ENCODE measurements around the gene LRCH1. TPM values are rescaled to one million over a fixed set of nuclear protein-coding genes. Genes with fewer than 3 reads are reported as not detected.

The LRCH1 gene
- total and polyA plus RNA-seq, 10 of the 15 experiments (the other 5 are each of a cell fraction or from before 2014, with no cell fraction given), result 5.3 to 48.9 (median 14.4) TPM

GRCh38 chr13:46543287-46543686, 9.7 kb upstream of the LRCH1 start (continued):
- TF ChIP-seq, protein P1, sequence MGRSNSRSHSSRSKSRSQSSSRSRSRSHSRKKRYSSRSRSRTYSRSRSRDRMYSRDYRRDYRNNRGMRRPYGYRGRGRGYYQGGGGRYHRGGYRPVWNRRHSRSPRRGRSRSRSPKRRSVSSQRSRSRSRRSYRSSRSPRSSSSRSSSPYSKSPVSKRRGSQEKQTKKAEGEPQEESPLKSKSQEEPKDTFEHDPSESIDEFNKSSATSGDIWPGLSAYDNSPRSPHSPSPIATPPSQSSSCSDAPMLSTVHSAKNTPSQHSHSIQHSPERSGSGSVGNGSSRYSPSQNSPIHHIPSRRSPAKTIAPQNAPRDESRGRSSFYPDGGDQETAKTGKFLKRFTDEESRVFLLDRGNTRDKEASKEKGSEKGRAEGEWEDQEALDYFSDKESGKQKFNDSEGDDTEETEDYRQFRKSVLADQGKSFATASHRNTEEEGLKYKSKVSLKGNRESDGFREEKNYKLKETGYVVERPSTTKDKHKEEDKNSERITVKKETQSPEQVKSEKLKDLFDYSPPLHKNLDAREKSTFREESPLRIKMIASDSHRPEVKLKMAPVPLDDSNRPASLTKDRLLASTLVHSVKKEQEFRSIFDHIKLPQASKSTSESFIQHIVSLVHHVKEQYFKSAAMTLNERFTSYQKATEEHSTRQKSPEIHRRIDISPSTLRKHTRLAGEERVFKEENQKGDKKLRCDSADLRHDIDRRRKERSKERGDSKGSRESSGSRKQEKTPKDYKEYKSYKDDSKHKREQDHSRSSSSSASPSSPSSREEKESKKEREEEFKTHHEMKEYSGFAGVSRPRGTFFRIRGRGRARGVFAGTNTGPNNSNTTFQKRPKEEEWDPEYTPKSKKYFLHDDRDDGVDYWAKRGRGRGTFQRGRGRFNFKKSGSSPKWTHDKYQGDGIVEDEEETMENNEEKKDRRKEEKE (IDR thresholded peaks at IDR 0.05), result no peak

DNA sequence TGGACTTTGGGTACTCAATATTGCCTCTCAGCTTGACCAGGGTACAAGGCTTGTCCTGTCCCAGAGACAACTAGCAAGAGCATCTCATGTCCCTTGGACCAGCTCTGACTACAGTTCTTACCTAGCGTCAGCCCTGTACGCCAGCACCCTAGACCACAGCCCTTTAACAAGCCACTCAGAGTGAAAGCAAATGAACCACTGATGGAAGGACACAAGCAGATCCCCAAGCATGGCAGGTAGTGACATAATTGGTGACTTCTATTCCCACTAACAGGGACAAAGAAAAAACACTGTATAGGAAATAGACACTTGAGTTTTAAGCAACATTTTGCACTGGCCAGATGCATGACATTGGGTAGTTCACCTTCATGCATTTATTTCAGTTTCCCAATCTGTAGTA, 8.8 kb upstream of the LRCH1 start:
- BruUV-seq (replicated peaks), result no TSS peak
- Histone ChIP-seq H3K27me3 (replicated peaks in 1 of 2; ENCODE audit: control insufficient read depth in 2 of 2, insufficient read depth in 2 of 2, low read length in 1 of 2) (no peaks in the 10 kb centered on the region), H3K4me3 (no peak overlapping the region), H3K9ac (ENCODE audit: control insufficient read depth, insufficient read depth, low read length) (no peak overlapping the region), H3K79me2 (ENCODE audit: control insufficient read depth, insufficient read depth, low read length) (no peaks in the 10 kb centered on the region), H3K4me2 (ENCODE audit: control insufficient read depth, insufficient read depth) (no peak overlapping the region), H3K36me3 (ENCODE audit: control insufficient read depth in 2 of 2, insufficient read depth in 2 of 2, low read length in 1 of 2) (no peaks in the 10 kb centered on the region), H2AFZ (ENCODE audit: control insufficient read depth, low read depth, low read length) (peak overlapping the region; percentile 26), H3K4me1 (ENCODE audit: control insufficient read depth, insufficient read depth, low read length) (peaks cover 15% of the 10 kb centered on the region), H3K9me3 (replicated peaks; ENCODE audit: control insufficient read depth, insufficient read depth, low read length) (no peaks in the 10 kb centered on the region), H3K27ac (ENCODE audit: control insufficient read depth, insufficient read depth) (no peak overlapping the region), H4K20me1 (ENCODE audit: control insufficient read depth, insufficient read depth) (no peaks in the 10 kb centered on the region)
- intact Hi-C loops (cut with micrococcal nuclease; ENCODE audit: unreplicated experiment) (loop anchor here (2.0 kb wide), 1 partner anchor 51 kb away; no protein-coding TSS in a partner anchor), in situ Hi-C loops (cut with MboI) (no loop called here)
- ATAC-seq (peak; percentile 94), FAIRE-seq (peak; percentile 31), DNase-seq (ENCODE audit: low read depth, low spot score) (peak; percentile 51)
- 0% methylated on average over 2 of the region's 2 CpGs for WGBS (ENCODE audit: insufficient coverage, insufficient replicate concordance, low lambda C conversion rate, missing lambda C conversion rate)
- ChIA-PET POLR2A (interaction anchor here (1.0 to 1.4 kb wide), 2 partner anchors 34 to 52 kb away, joined by 4 to 5 read pairs; no protein-coding TSS in a partner anchor), SMC1A (ENCODE audit: uncharacterized antibody, unreplicated experiment) (interaction anchor here (0.6 to 1.5 kb wide), 8 partner anchors 8 to 130 kb away, joined by 3 to 10 read pairs (median 4); no protein-coding TSS in a partner anchor), CTCF (interaction anchor here (0.6 to 1.2 kb wide), 6 partner anchors 8 to 58 kb away, joined by 3 read pairs; no protein-coding TSS in a partner anchor), RAD21 (ENCODE audit: unreplicated experiment) (interaction anchor here (0.6 to 1.3 kb wide), 6 partner anchors 9 to 170 kb away, joined by 3 to 6 read pairs (median 3); partner anchors contain the start of gene LRCH1)
- TF ChIP-seq IRF4 (IDR thresholded peaks at IDR 0.05; ENCODE audit: low read depth, low read length) (peak; percentile 82), MTA2 (IDR thresholded peaks at IDR 0.05; ENCODE audit: low read depth) (peak; percentile 82; the same call in 1 of the 2 replicates), ATF7 (IDR thresholded peaks at IDR 0.05; ENCODE audit: low read depth) (peak; percentile 75), NFYB (IDR thresholded peaks at IDR 0.05; ENCODE audit: insufficient read depth, low read depth, low read length) (no peak), DPF2 (IDR thresholded peaks at IDR 0.05) (peak; percentile 65), ZNF687 (IDR thresholded peaks at IDR 0.05) (no peak), NKRF (conservative IDR thresholded peaks at IDR 0.05) (no peak), RUNX3 (IDR thresholded peaks at IDR 0.05; ENCODE audit: low read length) (peak; percentile 90), JUNB (IDR thresholded peaks at IDR 0.05) (peak; percentile 63)
- TF ChIP-seq, protein P2, sequence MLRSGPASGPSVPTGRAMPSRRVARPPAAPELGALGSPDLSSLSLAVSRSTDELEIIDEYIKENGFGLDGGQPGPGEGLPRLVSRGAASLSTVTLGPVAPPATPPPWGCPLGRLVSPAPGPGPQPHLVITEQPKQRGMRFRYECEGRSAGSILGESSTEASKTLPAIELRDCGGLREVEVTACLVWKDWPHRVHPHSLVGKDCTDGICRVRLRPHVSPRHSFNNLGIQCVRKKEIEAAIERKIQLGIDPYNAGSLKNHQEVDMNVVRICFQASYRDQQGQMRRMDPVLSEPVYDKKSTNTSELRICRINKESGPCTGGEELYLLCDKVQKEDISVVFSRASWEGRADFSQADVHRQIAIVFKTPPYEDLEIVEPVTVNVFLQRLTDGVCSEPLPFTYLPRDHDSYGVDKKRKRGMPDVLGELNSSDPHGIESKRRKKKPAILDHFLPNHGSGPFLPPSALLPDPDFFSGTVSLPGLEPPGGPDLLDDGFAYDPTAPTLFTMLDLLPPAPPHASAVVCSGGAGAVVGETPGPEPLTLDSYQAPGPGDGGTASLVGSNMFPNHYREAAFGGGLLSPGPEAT (IDR thresholded peaks at IDR 0.05; ENCODE audit: low read depth), result peak; percentile 32; the same call in 1 of the 2 replicates

All from GM12878 (cell line).